ENCODE data around the gene EYA4.

Gene EYA4

GRCh38 chr6:133495205-133495903 lies 254.2 kb downstream of the EYA4 start:
- H3K36me3 ChIP-seq (ENCODE audit: insufficient read depth, low read length): no peaks in the 10 kb centered on the region
- no peak overlapping the region for H3K4me3 ChIP-seq (ENCODE audit: low read length, poor library complexity, severe bottlenecking)
- TF ChIP-seq, protein P1, sequence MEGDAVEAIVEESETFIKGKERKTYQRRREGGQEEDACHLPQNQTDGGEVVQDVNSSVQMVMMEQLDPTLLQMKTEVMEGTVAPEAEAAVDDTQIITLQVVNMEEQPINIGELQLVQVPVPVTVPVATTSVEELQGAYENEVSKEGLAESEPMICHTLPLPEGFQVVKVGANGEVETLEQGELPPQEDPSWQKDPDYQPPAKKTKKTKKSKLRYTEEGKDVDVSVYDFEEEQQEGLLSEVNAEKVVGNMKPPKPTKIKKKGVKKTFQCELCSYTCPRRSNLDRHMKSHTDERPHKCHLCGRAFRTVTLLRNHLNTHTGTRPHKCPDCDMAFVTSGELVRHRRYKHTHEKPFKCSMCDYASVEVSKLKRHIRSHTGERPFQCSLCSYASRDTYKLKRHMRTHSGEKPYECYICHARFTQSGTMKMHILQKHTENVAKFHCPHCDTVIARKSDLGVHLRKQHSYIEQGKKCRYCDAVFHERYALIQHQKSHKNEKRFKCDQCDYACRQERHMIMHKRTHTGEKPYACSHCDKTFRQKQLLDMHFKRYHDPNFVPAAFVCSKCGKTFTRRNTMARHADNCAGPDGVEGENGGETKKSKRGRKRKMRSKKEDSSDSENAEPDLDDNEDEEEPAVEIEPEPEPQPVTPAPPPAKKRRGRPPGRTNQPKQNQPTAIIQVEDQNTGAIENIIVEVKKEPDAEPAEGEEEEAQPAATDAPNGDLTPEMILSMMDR (conservative IDR thresholded peaks at IDR 0.05; ENCODE audit: low read length): no peak
- TF ChIP-seq EZH2phosphoT487 (IDR thresholded peaks at IDR 0.05; ENCODE audit: borderline replicate concordance): no peak
- H2AFZ ChIP-seq (ENCODE audit: low read length): no peak overlapping the region
- H3K27me3 ChIP-seq (ENCODE audit: insufficient read depth, low read length, poor library complexity, severe bottlenecking): no peaks in the 10 kb centered on the region
- H4K20me1 ChIP-seq (ENCODE audit: insufficient read depth, low read length, poor library complexity, severe bottlenecking): no peaks in the 10 kb centered on the region
- H3K79me2 ChIP-seq (ENCODE audit: insufficient read depth, low read length): no peaks in the 10 kb centered on the region
- no peaks in the 10 kb centered on the region for H3F3A ChIP-seq (ENCODE audit: low read depth)
- no peaks in the 10 kb centered on the region for H3K9me2 ChIP-seq (replicated peaks; ENCODE audit: low read depth, low read length)
- H3K4me2 ChIP-seq (ENCODE audit: low read depth, low read length, poor library complexity, severe bottlenecking): no peak overlapping the region
- H3K4me1 ChIP-seq (ENCODE audit: insufficient read depth, low read length, poor library complexity, severe bottlenecking): no peaks in the 10 kb centered on the region
- no peak overlapping the region for H3K9ac ChIP-seq (ENCODE audit: low read depth, low read length, poor library complexity, severe bottlenecking)
- H3K9me3 ChIP-seq (ENCODE audit: insufficient read depth, low read depth, low read length): no peaks in the 10 kb centered on the region

- Histone ChIP-seq H3K9me2 (replicated peaks; ENCODE audit: low read depth, low read length) (no peaks in the 10 kb centered on the region), H3K79me2 (ENCODE audit: insufficient read depth, low read length) (no peaks in the 10 kb centered on the region), H3K4me2 (ENCODE audit: low read depth, low read length, poor library complexity, severe bottlenecking) (no peak overlapping the region), H3K27me3 (ENCODE audit: insufficient read depth, low read length, poor library complexity, severe bottlenecking) (no peaks in the 10 kb centered on the region), H3K9me3 (ENCODE audit: insufficient read depth, low read depth, low read length) (no peaks in the 10 kb centered on the region), H3F3A (ENCODE audit: low read depth) (no peaks in the 10 kb centered on the region), H2AFZ (ENCODE audit: low read length) (no peak overlapping the region), H3K4me3 (ENCODE audit: low read length, poor library complexity, severe bottlenecking) (no peak overlapping the region), H3K9ac (ENCODE audit: low read depth, low read length, poor library complexity, severe bottlenecking) (no peak overlapping the region), H3K36me3 (ENCODE audit: insufficient read depth, low read length) (no peaks in the 10 kb centered on the region), H3K4me1 (ENCODE audit: insufficient read depth, low read length, poor library complexity, severe bottlenecking) (no peaks in the 10 kb centered on the region), H4K20me1 (ENCODE audit: insufficient read depth, low read length, poor library complexity, severe bottlenecking) (no peaks in the 10 kb centered on the region)
- TF ChIP-seq, protein P1 (conservative IDR thresholded peaks at IDR 0.05; ENCODE audit: low read length): no peak
- no peak for TF ChIP-seq EZH2phosphoT487 (IDR thresholded peaks at IDR 0.05; ENCODE audit: borderline replicate concordance)
Observed at GRCh38 chr6:133499662-133500061, 258.5 kb downstream of the EYA4 start.

- Histone ChIP-seq H3F3A (ENCODE audit: low read depth) (no peaks in the 10 kb centered on the region), H3K27me3 (ENCODE audit: insufficient read depth, low read length, poor library complexity, severe bottlenecking) (no peaks in the 10 kb centered on the region), H3K4me3 (ENCODE audit: low read length, poor library complexity, severe bottlenecking) (no peak overlapping the region), H3K9me3 (ENCODE audit: insufficient read depth, low read depth, low read length) (no peaks in the 10 kb centered on the region), H3K9me2 (replicated peaks; ENCODE audit: low read depth, low read length) (no peaks in the 10 kb centered on the region), H3K79me2 (ENCODE audit: insufficient read depth, low read length) (no peaks in the 10 kb centered on the region), H3K36me3 (ENCODE audit: insufficient read depth, low read length) (no peaks in the 10 kb centered on the region), H3K9ac (ENCODE audit: low read depth, low read length, poor library complexity, severe bottlenecking) (no peak overlapping the region), H3K4me1 (ENCODE audit: insufficient read depth, low read length, poor library complexity, severe bottlenecking) (no peaks in the 10 kb centered on the region), H2AFZ (ENCODE audit: low read length) (no peak overlapping the region), H4K20me1 (ENCODE audit: insufficient read depth, low read length, poor library complexity, severe bottlenecking) (no peaks in the 10 kb centered on the region), H3K4me2 (ENCODE audit: low read depth, low read length, poor library complexity, severe bottlenecking) (no peak overlapping the region)
- no peak for TF ChIP-seq EZH2phosphoT487 (IDR thresholded peaks at IDR 0.05; ENCODE audit: borderline replicate concordance)
- TF ChIP-seq, protein P1 (conservative IDR thresholded peaks at IDR 0.05; ENCODE audit: low read length): no peak
Observed at GRCh38 chr6:133501675-133502270, 260.6 kb downstream of the EYA4 start.
